HG03280 (cell line): ENCODE results near the gene SDHB.
A peak's percentile ranks its signal among the peaks of the same experiment; 100 is the strongest.

Source experiments
- ATAC-seq: cut with Tn5 transposase; IDR thresholded peaks from one replicate; pipeline ENCODE4 v1.9.1; 2021; ENCODE audit warnings: mild to moderate bottlenecking, moderate library complexity; ENCODE audit not compliant: unreplicated experiment

Gene SDHB

GRCh38 chr1:17046334-17046657 lies 7.5 kb downstream of the SDHB start:
- ATAC-seq: no peak

DNA sequence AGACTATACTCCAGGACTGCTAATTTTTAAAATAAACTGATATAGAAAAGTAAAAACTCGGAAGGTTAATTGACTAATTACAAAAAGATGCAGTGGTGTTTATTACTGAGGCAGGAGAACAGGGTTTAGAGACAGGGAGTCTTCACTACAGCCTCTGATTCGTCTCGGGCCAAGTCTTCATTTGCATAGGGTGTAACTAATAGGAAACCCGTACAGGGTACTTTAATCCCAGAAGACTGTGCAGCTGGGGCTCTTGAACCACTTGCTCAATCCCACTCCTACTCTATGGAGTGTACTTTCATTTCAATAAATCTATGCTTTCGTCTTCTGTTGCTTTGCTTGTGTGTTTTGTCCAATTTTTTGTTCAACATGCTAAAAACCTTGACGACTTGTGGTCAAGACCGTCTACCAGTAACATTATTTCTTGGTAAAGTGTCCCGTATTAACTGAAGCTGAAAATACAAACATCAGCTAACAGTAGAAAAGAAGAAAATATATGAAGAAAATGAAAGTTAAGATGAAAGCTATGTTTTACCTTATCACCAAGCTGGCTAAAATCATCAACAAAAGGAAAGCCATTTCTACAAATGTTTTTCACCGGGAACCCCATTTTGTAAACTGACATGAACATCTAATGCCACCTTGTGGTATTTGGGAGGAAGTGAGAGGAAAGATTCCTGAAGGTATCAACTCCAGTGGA lies 8.0 kb downstream of the SDHB start:
- no peak for ATAC-seq

DNA sequence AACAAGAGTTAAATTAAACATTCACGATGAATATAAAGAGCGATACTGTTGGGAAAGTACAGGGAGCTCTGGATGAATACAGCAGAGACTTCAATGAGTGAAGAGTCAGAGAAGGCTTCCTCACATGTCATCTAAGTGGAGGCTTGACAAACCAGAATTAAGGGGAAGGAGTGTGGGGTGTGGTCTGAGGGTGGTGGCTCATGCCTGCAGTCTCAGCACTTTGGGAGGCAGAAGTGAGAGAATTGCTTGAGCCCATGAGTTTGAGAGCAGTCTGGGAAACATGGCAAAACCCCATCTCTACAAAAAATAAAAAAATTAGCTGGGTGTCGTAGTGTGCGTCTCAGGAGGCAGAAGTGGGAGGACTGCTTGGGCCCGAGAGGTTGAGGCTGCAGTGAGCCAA lies 8.7 kb downstream of the SDHB start:
- ATAC-seq: no peak

DNA sequence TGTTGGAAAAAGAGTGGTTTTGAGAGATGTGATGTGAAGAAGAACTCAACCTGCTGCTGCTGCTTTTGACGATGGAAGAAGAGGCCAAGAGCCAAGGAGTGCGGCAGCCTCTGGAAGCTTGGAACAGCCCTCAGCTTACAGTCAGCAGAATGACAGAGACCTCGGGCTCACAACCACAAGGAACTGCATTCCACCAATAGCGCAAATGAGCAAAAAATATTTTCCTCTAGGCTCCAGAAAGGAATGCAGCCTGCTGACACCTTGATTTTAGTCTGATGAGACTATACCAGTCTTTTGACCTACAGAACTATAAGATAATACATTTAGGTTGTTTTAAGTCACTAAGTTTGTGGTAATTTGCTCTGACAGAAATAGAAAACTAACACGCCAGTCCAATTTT lies 10.2 kb downstream of the SDHB start:
- ATAC-seq: no peak

DNA sequence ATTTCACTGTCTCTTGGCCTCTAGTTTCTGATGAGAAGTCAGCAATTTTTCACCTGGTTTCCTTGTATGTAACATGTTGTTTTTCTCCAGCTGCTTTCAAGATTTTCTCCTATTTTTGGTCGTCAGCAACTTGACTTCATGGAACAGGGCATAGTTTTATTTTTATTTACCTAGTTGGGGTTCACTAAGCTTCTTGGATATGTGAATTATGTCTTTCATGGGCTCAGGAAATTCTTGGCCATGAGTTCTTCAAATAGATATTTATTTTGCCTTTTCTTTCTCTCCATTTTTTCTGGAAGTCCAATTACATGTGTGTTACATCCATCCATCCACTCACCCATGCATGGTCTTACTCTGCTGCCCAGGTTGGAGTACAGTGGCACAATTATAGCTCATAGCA lies 13.7 kb downstream of the SDHB start:
- ATAC-seq: no peak

- ATAC-seq: no peak
Measured at GRCh38 chr1:17039522-17039921, 14.3 kb downstream of the SDHB start.

- no peak for ATAC-seq
Measured at GRCh38 chr1:17033481-17033880, 20.4 kb downstream of the SDHB start.

DNA sequence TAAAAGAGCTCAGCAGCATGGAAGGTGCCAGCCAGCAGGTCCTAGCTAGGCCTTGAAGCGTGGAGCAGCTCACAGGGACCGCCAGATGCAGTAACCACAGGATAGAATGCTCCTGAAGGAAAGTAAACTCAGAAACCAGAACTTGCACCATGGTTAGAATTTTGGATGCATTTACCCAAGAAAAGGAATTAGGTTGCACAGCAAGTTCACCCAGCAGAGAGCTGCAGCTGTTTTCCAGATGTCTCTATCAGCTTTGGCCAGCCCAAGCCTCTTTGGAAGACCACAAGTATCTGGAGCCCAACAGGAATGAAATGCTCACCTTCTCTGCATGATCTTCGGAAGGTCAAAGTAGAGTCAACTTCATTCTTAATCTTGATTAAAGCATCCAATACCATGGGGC lies 21.1 kb downstream of the SDHB start:
- no peak for ATAC-seq

DNA sequence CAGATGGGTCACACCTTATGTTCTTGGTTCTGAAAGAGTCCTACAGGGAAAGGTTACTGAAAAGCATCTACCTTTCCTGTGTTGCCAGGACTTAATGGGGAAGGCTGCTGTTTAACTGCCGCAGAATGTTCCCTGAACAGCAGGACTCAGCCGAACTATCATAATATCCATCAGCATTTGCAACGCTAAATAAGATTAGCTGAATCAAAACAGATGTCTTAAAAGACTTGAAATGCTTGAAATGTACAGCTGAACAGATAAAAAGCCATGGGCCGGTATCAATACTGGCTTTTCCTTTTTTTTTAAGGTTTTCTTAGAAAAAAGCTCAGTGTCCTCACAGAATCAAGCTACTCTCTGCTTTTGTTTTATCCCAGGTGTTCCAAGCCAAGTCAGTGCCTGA lies 22.4 kb downstream of the SDHB start:
- no peak for ATAC-seq

- ATAC-seq: no peak
Measured at GRCh38 chr1:17030206-17030605, 23.6 kb downstream of the SDHB start.

DNA sequence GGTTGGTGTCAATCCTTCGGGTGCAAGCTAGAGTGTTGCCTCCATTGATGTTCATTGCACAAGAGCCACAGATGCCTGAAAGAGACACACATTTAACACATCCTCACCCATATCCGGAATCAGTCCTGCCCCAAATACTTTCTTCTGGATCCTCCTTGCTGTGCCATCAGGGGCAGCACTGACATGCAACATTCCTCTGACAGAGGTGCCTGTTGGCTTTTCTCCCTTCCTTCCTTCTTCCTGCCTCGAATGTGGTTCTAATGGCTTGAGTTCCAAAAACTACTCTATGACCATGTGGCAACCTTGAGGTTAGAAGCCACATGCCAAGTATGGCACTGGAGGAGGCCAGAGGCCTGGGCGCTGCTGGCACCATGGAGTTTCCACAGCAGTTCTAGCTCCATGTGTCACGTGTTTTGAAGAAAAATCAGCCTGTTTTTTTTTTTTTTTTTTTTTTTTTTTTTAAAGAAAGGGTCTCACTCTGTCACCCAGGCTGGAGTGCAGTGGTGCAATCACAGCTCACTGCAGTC lies 25.1 kb downstream of the SDHB start:
- ATAC-seq: no peak

- no peak for ATAC-seq
Measured at GRCh38 chr1:17027900-17028299, 25.9 kb downstream of the SDHB start.

- no peak for ATAC-seq
Measured at GRCh38 chr1:17027403-17027802, 26.4 kb downstream of the SDHB start.

DNA sequence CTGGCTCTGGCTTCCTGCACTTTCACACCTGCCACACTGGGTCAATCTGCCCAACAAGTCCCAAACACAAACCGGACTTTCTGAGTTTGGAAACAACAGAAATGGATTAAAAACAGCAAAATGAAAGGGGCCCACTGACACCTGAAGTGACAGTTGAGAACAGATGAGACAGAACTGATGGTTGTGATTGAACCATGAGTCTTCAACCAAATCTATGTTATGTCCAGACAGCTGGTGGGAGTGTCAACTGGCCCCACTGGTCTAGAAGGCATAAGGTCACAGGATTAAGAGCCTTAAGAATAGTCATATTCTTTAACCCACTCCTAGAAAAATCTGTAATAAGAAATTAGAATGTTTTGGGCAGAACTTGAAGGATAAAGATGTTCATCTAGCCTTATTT lies 29.1 kb downstream of the SDHB start:
- ATAC-seq: no peak

- no peak for ATAC-seq
Measured at GRCh38 chr1:17023573-17023972, 30.3 kb downstream of the SDHB start.

DNA sequence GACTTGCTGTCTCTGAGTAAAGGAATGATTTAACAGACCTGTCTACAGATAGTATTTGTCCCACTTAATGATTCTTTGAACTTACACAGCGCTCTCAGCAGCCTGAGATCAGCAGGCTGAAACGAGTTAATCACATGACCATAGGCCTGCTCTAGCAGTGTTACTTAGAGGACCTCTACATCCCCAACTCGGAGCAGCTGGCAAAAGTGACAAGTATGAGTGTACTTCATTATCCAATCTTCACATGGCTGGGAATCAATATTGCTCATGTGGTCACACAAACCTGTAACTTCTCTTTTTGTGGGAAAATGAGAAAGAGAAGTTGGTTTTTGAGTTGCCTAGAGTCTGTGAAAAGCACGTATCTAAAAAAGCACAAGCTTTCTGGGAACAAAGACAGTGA lies 30.7 kb downstream of the SDHB start:
- no peak for ATAC-seq

GRCh38 chr1:17021896-17022295 lies 31.9 kb downstream of the SDHB start:
- ATAC-seq: no peak

- no peak for ATAC-seq
Measured at GRCh38 chr1:17020502-17020901, 33.3 kb downstream of the SDHB start.

DNA sequence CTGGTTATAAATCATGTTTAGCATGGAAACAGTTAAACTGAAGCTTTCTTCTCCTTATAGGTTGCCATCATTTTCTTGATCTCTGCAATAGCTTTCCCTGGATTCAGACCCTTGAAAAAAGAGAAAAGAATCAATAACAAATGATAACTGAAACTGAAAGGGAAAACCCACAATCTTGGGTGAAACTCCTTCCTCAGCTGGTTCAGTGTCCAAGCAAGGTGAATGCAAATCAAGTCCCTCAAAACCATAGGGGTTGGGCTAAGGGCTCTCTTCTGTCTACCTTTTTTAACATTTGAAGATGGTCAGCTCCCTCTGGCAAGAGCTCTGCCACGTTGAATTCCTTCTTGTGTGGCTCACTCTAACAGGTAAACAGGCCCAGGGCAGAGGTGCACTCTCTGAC lies 35.0 kb downstream of the SDHB start:
- ATAC-seq: peak; percentile 51

DNA sequence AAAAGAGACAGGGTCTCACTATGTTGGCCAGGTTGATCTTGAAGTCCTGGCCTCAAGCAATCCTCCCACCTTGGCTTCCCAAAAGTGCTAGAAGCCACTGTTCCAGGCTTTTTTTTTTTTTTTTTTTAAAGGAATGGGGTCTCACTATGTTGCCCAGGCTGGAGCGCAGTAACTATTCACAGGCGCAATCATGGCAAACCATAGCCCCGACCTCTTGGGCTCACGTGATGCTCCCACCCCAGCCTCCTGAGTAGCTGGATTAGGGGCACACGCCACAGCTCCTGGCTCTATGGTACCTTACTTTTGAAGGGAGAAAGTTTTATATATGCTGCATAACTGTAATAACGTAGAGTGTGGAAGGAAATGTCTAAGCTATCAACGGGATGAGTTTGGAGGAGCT lies 36.4 kb downstream of the SDHB start:
- no peak for ATAC-seq

- ATAC-seq: no peak
Measured at GRCh38 chr1:17016317-17016661, 37.5 kb downstream of the SDHB start.

GRCh38 chr1:17014671-17015567 lies 38.9 kb downstream of the SDHB start:
- ATAC-seq: no peak
